ENCODE results near the gene ZSWIM1. TPM values are rescaled to one million over a fixed set of nuclear protein-coding genes. Genes with fewer than 3 reads are reported as not detected.

The ZSWIM1 gene
- total RNA-seq, 3 donors from 2014 or later: 11.3 to 12.6 (median 12.4) TPM

DNA sequence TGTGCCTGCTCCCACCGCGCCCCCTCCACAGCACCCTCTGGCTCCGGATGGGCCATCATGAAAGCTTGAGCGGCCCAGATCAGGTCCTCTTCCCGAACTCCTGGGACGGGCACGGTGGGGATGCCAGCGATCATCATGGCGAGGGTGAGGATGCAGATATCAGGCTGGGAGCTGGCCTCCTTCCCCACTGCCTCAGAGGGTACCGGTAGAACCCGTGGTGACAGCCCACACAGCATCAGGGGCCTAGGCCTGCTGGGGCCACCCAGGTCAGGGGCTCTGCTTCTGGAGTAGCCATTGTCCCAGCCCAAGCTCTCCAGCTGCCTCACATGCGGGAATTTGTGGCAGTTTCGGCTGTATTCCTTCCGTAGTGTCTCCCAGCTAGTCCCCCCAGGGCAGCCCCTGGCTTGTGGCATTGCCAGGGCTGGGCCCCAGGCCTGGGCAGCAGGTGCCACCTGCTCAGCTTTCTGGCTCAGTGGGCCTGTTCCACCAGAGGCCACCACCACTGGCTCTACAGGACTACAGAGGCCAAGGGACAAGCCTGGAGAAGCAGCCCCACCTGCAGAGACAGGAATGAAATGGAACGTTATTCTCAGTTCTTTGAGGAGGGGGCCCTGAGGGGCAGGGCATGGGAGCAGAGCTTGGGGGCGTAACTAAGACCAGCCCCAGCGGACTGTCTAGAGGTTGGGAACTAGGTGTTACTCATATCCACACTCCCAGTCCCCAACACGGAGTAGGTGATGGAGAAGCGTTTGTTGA is 5.7 kb downstream of the ZSWIM1 start:
- Histone ChIP-seq H3K36me3 (ENCODE audit: low read depth) (no peaks in the 10 kb centered on the region), H3K4me3 (no peak overlapping the region), H3K9me3 (no peaks in the 10 kb centered on the region), H3K4me1 (ENCODE audit: low read depth) (peaks cover 2% of the 10 kb centered on the region)
- DNase-seq: no peak
- ATAC-seq: no peak
- intact Hi-C loops (cut with DNase I, micrococcal nuclease): no loop called here
- TF ChIP-seq CTCF (IDR thresholded peaks at IDR 0.05): no peak

DNA sequence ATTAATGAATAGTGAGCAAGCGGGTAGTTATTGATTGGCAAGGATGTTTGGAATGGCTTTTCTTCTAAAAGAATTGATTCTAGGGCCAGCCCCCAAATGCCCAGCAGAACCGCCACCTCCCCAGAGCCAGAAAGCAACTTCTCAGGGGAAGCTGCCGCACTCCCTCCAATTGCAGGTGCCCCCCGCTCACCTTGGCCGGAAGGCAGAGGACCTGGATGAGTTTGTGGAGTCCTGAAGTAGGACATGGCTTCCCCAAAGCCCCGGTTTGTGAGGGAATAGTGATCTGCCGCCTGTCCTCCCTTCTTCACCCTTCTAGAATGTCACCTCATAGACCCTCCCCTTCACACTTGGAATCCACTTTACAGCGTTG is 6.3 kb downstream of the ZSWIM1 start, which contains the start of gene SPATA25:
TSS of gene SPATA25 (minus strand) at position 277 of the 370 bp plus-strand sequence. CDS start at position 245, 32 bp downstream.
- Histone ChIP-seq H3K9me3 (no peaks in the 10 kb centered on the region), H3K4me3 (no peak within 1 kb of the TSS), H3K36me3 (ENCODE audit: low read depth) (no peaks in the 10 kb centered on the region), H3K4me1 (ENCODE audit: low read depth) (peaks cover 4% of the 10 kb centered on the region)
- ATAC-seq (no peak), DNase-seq (no peak)
- intact Hi-C loops (cut with DNase I, micrococcal nuclease): no loop called here
- no peak for TF ChIP-seq CTCF (IDR thresholded peaks at IDR 0.05)

DNA sequence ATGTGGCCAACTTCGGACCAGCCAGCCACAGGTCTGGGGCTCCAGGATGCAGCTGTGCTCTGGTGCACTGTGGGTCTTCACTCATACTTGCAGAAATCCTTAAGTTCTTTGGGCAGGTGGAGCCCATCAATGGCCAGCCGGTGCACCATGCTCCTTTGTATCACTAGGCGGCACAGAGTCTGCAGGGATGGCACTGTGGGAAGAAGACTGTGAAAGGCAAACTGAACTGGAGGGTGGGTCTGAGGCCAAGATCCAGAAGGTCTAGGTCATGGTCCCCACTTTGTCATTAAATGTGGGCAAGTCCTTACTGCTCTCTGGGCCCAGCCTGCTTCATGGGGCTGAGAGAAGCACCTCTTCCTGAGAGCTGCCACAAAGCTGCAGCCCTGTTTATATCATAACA is 7.7 kb downstream of the ZSWIM1 start:
- H3K9me3 ChIP-seq: no peaks in the 10 kb centered on the region
- DNase-seq: no peak
- H3K4me1 ChIP-seq (ENCODE audit: low read depth): peaks cover 18% of the 10 kb centered on the region
- ATAC-seq: no peak
- H3K4me3 ChIP-seq: no peak overlapping the region
- no peak for TF ChIP-seq CTCF (IDR thresholded peaks at IDR 0.05)
- intact Hi-C loops (cut with DNase I, micrococcal nuclease): no loop called here
- H3K36me3 ChIP-seq (ENCODE audit: low read depth): no peaks in the 10 kb centered on the region

- Histone ChIP-seq H3K4me1 (ENCODE audit: low read depth) (peaks cover 18% of the 10 kb centered on the region), H3K36me3 (ENCODE audit: low read depth) (no peaks in the 10 kb centered on the region), H3K9me3 (no peaks in the 10 kb centered on the region), H3K4me3 (peak overlapping the region; percentile 67)
- intact Hi-C loops (cut with DNase I, micrococcal nuclease): no loop called here
- peak; percentile 87 to 91 (median 87) for DNase-seq
- TF ChIP-seq CTCF (IDR thresholded peaks at IDR 0.05): peak; percentile 78
- ATAC-seq: peak; percentile 70
Observed at GRCh38 chr20:45890077-45890984, 9.3 kb downstream of the ZSWIM1 start.

DNA sequence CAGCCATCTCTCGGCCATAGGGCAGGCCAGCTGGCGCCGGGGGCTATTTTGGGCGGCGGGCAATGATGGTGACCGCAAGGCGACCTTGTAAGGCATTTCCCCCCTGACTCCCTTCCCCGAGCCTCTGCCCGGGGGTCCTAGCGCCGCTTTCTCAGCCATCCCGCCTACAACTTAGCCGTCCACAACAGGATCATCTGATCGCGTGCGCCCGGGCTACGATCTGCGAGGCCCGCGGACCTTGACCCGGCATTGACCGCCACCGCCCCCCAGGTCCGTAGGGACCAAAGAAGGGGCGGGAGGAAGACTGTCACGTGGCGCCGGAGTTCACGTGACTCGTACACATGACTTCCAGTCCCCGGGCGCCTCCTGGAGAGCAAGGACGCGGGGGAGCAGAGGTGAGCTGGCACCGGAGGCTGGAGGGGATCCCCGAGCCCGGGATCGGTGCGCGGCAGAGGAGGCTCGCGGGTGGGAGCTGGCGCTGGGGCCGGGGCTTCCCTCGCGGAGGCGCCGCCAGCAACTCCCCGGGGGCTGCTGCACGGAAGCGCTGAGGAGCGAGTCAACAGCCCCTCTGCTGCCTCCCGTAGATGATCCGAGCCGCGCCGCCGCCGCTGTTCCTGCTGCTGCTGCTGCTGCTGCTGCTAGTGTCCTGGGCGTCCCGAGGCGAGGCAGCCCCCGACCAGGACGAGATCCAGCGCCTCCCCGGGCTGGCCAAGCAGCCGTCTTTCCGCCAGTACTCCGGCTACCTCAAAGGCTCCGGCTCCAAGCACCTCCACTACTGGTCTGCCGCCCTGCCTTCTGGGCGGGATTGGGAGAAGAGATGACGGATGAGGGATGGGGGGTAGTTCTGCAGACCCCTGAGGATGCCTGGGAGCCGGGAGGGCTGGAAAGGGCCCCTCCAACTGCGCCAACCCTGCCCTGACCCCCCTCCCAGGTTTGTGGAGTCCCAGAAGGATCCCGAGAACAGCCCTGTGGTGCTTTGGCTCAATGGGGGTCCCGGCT is 10.3 kb downstream of the ZSWIM1 start, which contains the start of the genes CTSA and NEURL2:
TSS of gene CTSA (plus strand) at position 351 of the 999 bp plus-strand sequence. CDS start at position 585, 234 bp downstream.
TSS of gene NEURL2 (minus strand) at position 224 of the 999 bp plus-strand sequence. CDS start at position 7, 217 bp downstream.
- H3K36me3 ChIP-seq (ENCODE audit: low read depth): no peaks in the 10 kb centered on the region
- intact Hi-C loops (cut with DNase I, micrococcal nuclease): no loop called here
- peaks cover 18% of the 10 kb centered on the region for H3K4me1 ChIP-seq (ENCODE audit: low read depth)

More for the DNA sequence above, 10.3 kb downstream of the ZSWIM1 start, which contains the start of the genes CTSA and NEURL2:
- Histone ChIP-seq H3K9me3 (no peaks in the 10 kb centered on the region), H3K4me3 (peak within 1 kb of the TSS; percentile 67)
- DNase-seq: peak; percentile 96 to 99 (median 96)
- ATAC-seq: peak; percentile 87
- TF ChIP-seq CTCF (IDR thresholded peaks at IDR 0.05): no peak
